GM19468 (cell line): ENCODE results near the gene CDHR1.
A peak's percentile ranks its signal among the peaks of the same experiment; 100 is the strongest.

Experiments
- ATAC-seq: cut with Tn5 transposase; IDR thresholded peaks from one replicate; pipeline ENCODE4 v1.9.1; 2021; ENCODE audit warnings: mild to moderate bottlenecking, moderate library complexity, moderate number of reproducible peaks; ENCODE audit not compliant: unreplicated experiment; ENCODE audit errors: extremely low read depth

The CDHR1 gene

DNA sequence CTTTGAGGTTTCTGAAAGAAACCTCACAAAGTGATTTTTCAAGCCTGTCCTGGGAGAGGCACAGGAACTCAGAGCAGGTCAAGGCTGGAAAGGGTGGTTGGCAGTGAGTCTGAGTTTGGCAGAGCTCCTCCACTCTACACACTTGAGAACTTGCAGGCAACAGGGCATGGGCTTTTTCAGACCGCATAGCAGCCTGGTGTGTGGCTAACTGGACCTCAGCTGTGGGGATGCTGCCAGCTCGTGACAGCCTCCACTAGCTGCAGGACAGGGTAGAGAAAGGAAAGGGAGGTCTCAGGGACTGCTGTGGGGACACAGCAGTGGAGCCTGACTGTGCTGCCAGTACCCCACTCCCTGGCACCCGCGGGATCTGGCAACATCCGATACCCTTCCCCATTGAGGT is 2.6 kb downstream of the CDHR1 start:
- ATAC-seq, result no peak

DNA sequence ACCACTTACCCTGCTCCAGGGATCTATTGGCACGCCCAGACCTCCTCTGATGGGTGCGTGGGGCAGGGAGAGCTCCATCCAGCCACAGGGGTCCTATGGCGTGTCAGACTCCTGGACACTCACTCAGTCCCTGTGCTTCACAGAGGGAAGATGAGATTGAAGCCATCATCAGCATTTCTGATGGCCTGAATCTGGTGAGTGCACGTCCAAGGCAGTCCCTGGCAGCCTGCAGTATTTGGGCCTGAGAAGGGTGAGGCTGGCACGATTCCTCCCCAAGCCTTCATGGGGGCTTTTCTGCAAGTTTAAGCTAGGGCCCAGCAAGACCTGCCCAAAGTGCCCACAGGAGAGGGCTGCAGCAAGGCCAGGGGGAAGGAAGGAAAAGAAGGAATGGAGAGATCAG is 3.3 kb downstream of the CDHR1 start:
- ATAC-seq, result no peak

GRCh38 chr10:84198206-84198915 is 4.0 kb downstream of the CDHR1 start:
- ATAC-seq, result no peak

DNA sequence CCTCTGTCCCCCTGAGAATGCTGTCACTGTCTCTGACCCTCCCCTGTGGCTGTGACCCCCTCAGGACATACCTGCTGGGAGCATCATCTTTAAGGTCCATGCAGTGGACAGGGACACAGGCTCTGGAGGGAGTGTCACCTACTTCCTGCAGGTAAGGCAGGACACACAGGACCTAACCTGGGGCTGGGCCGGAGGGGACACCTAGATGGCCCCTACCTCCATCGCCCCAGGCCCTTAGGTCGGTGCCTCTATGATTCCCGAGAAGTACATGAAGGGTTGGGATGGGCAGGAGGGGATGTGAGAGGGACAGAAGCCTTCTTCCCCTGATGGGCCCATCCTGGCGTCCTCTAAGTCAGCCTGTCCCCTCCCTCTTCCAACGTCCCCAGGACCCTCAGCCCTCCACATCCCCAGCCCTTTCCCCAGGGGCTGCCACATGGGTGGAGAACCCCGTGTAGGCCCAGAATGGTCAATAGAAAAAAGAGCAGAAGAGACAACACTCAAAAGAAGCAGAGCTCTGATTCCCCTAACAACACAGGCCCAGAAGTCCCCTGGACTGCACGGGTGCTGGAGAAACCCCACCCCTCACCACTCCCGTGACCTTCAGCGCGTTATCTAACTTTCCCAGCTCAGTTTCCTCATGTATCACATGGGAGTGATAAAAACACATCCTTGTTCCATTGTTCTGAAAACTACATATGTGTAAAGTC is 6.4 kb downstream of the CDHR1 start:
- no peak for ATAC-seq

GRCh38 chr10:84201244-84201606 is 6.9 kb downstream of the CDHR1 start:
- no peak for ATAC-seq

DNA sequence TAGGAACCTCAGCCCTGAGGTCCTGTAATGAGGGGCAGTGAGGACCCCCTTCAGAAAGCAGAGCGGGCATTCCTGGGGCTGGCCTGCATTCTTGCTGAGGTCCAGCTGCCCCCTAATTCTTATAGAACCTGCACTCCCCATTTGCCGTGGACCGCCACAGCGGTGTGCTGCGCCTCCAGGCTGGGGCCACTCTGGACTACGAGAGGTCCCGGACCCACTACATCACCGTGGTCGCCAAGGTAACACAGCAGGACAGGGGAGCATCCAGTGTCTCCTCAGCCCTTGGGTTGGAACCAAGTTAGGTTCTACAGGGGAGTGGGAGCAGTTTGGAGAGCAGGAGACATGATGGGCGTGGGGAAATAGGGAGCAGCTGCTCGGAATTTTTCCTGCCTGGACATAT is 7.3 kb downstream of the CDHR1 start:
- ATAC-seq, result no peak

DNA sequence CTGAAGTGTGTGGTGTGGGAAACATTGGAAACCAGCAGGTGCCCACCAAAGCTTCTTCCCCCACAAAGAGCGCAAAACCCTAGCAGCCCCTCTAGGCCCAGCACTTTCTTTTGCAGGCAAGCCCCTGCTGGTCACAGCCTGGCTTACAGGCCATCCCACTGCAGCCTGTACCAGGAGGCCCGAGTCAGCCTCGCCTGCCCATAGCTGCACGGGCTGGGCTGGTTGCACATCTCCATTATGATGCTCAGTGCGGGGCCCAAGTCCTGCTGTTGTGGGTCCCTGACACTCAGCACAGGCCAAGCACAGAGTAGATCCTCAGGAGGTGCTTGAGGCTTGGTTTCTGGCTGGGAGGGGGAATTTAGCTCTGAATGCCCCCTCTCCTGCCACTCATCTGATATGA is 8.0 kb downstream of the CDHR1 start:
- ATAC-seq, result no peak

GRCh38 chr10:84204122-84204521 is 9.8 kb downstream of the CDHR1 start:
- ATAC-seq, result no peak

- no peak for ATAC-seq
Measured at GRCh38 chr10:84204610-84205009, 10.3 kb downstream of the CDHR1 start.

DNA sequence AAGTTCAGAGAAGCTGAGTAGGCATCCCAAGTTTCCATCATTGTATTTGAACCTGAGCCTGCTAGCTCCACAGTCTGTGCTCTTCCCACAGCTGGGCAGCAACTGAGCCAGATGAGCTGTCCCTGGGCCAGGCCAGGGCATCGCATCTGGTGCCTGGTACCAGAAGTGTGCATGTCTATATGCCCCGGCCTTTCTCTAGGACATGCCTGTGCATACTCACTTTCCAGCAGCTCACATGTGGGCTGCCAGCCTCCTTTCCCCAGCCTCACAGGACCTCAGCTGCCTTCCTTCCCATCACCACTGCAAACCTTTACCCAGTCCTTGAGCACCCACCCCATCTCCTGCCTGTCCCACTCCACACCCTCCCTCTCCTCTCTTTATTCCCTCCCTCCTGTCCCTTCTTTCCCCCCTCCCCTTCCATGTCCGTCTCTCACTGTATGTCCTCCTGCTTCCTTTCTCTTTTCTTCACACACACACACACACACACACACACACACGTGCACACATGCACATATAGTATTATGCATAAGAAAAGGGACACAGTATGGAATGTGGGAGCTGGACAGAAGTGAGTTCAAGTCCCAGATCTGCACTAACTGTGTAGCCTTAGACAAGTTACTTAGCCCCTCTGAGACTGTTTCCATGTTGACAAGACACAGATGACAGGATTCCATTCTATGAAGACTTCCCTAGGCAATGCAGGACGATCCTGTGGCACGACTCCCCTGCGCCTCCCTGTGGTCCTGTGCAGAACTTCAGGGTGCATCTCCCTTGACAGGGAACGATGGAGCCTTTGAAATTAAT is 10.9 kb downstream of the CDHR1 start:
- peak; percentile 50 for ATAC-seq

DNA sequence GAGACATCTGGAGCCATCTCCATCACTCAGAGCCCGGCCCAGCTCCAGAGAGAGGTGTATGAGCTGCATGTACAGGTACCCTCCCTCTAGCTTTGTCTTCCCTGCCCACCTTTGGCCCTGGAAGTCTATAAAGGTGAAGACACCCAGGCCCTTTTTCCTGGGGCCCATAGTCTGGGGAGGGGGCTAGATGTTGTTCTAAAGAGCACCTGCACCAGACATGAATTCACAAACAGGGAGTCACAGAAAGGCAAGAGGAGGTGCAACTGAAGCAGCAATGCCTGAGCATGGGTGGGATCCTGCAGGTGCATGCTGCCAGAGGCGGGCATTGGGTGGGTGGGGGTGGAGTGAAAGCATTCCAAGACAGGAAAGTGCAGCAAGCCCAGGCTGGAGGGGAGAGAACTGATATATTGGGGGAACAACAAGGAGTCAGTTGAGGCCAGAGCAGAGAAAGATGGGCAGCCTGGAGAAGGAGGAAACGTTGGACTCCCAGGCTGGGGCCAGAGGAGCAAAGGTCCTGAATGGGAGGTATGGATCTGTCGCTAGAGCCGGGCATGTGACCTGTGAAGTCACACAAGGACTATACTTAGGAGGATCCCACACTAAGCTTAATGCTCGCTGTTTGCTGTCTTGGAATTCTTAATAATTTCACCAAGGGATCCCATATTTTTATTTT is 11.7 kb downstream of the CDHR1 start:
- ATAC-seq, result no peak

DNA sequence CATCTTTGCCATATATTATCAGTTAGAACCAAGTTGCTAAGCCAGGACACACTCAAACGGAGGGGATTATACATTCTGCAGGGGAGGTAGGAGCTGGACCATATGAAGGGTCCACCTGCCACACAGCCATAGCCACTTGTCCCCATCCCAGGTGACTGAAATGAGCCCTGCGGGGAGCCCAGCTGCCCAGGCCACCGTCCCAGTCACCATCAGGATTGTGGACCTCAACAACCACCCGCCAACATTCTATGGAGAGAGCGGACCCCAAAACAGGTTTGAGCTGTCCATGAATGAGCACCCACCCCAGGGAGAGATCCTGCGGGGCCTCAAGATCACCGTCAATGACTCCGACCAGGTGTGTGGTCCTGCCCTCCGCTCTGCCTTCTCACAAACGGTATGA is 13.7 kb downstream of the CDHR1 start:
- ATAC-seq, result no peak

- ATAC-seq, result no peak
Measured at GRCh38 chr10:84211566-84211965, 17.2 kb downstream of the CDHR1 start.

DNA sequence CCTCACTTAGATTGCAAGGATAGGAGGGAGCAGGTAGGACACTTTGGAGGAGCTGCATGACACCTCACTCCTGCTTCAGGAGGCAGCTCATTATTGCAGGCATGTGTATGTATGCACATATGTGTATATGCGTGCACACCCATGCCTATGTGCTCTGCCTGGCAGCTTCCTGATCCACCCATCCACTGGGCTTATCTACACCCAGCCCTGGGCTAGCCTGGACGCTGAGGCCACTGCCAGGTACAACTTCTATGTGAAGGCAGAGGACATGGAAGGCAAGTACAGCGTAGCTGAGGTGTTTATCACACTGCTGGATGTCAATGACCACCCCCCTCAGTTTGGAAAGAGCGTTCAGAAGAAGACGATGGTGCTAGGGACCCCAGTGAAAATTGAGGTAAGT is 17.7 kb downstream of the CDHR1 start:
- ATAC-seq, result no peak

DNA sequence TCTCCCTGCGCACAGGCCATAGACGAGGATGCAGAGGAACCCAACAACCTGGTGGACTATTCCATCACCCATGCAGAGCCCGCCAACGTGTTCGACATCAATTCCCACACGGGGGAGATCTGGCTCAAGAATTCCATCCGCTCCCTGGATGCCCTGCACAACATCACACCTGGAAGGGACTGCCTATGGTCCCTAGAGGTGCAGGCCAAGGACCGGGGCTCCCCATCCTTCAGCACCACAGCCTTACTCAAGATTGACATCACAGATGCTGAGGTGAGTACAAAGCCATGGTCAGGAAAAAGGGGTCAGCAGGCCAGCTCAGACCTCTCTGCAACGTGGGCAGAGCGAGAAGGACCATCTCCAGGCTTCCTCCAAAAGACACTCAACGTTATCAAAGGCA is 18.7 kb downstream of the CDHR1 start:
- ATAC-seq, result no peak

- ATAC-seq, result no peak
Measured at GRCh38 chr10:84214046-84214572, 19.8 kb downstream of the CDHR1 start.

DNA sequence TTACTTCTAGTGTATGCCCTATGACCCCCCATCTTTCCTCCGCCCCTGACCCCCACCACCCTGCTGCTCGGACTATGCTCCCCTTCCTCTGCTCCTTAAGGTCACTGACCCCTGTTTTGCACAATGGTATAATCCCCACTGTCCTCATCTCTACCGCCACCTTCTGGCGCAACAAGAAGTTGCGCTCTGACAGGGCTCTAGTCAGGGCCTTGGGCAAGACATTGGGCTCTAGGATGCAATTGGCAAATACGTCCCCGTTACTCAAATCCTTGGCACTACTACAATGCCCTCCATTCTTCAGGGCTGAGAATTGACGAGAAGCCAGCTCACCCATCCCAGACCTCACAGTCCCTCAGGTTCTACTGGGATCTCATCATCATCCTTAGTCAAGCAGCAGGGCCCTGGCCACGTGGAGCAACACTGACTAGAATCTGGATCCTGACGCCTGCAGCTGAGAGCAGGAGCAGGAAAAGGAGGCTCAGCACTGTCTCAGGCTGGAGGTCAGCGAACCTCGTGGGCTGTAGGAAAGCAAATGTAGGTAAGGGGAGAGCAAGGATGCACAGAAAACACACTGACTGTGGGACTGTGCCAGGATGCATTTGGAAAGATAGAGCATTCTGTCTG is 20.4 kb downstream of the CDHR1 start:
- ATAC-seq, result peak; percentile 78

- no peak for ATAC-seq
Measured at GRCh38 chr10:84216834-84217233, 22.5 kb downstream of the CDHR1 start.

- ATAC-seq, result no peak
Measured at GRCh38 chr10:84217746-84218145, 23.4 kb downstream of the CDHR1 start.

DNA sequence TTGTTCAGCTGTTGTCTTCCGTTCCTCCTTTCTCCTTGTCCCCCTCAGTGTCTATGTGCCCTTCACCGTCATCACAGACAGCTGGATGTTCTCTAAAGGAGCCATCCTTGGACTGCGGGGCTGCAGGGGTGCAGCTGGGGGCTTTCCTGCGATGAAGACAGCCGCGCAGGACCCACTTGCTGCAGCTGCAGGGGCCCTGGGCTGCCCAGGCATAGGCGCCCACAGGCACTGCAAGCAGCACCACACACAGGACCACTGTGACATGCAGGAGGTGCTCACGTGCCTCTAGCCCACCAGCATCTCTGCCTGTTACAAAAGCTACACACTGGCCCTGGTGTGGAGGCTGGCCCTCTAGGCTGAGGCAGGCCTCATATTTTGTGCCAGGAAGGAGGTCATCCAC is 27.6 kb downstream of the CDHR1 start:
- ATAC-seq, result no peak
